ENCODE results near the gene PNLIPRP3. TPM values are rescaled to one million over a fixed set of nuclear protein-coding genes. Genes with fewer than 3 reads are reported as not detected.

Gene PNLIPRP3
- polyA plus RNA-seq, 1 of the 3 experiments (the other 2 are of a cell fraction) = not detected

DNA sequence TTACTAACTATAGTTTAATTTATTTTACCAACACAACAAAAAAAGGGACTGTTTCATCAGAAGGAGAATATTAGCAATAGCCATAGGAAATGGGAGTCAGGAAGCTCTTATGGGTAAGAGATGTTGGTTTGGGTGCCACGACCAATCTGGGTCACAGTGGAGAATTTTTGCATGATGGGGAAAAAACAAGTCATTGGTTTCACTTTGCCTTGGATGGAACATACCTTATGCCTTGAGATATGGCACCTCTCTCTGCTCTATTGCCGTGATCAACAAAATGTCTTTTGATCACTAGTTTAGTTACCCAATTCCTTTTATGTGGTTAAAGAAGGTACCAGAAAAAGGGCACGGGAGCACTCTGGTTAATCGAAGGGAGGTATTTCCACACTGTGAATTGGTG lies 48.2 kb downstream of the PNLIPRP3 start (continued):
- TF ChIP-seq, protein P1, sequence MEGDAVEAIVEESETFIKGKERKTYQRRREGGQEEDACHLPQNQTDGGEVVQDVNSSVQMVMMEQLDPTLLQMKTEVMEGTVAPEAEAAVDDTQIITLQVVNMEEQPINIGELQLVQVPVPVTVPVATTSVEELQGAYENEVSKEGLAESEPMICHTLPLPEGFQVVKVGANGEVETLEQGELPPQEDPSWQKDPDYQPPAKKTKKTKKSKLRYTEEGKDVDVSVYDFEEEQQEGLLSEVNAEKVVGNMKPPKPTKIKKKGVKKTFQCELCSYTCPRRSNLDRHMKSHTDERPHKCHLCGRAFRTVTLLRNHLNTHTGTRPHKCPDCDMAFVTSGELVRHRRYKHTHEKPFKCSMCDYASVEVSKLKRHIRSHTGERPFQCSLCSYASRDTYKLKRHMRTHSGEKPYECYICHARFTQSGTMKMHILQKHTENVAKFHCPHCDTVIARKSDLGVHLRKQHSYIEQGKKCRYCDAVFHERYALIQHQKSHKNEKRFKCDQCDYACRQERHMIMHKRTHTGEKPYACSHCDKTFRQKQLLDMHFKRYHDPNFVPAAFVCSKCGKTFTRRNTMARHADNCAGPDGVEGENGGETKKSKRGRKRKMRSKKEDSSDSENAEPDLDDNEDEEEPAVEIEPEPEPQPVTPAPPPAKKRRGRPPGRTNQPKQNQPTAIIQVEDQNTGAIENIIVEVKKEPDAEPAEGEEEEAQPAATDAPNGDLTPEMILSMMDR (IDR thresholded peaks at IDR 0.05) = no peak
- TF ChIP-seq, protein P2, sequence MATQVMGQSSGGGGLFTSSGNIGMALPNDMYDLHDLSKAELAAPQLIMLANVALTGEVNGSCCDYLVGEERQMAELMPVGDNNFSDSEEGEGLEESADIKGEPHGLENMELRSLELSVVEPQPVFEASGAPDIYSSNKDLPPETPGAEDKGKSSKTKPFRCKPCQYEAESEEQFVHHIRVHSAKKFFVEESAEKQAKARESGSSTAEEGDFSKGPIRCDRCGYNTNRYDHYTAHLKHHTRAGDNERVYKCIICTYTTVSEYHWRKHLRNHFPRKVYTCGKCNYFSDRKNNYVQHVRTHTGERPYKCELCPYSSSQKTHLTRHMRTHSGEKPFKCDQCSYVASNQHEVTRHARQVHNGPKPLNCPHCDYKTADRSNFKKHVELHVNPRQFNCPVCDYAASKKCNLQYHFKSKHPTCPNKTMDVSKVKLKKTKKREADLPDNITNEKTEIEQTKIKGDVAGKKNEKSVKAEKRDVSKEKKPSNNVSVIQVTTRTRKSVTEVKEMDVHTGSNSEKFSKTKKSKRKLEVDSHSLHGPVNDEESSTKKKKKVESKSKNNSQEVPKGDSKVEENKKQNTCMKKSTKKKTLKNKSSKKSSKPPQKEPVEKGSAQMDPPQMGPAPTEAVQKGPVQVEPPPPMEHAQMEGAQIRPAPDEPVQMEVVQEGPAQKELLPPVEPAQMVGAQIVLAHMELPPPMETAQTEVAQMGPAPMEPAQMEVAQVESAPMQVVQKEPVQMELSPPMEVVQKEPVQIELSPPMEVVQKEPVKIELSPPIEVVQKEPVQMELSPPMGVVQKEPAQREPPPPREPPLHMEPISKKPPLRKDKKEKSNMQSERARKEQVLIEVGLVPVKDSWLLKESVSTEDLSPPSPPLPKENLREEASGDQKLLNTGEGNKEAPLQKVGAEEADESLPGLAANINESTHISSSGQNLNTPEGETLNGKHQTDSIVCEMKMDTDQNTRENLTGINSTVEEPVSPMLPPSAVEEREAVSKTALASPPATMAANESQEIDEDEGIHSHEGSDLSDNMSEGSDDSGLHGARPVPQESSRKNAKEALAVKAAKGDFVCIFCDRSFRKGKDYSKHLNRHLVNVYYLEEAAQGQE (IDR thresholded peaks at IDR 0.05; ENCODE audit: low read depth, low read length) = no peak
- TF ChIP-seq EP300 (IDR thresholded peaks at IDR 0.05; ENCODE audit: borderline replicate concordance in 1 of 2, low read depth in 1 of 2, low read length in 1 of 2) = no peak
- no peak for TF ChIP-seq TCF12 (IDR thresholded peaks at IDR 0.05)
- TF ChIP-seq GABPA (IDR thresholded peaks at IDR 0.05; ENCODE audit: low read depth) = no peak

DNA sequence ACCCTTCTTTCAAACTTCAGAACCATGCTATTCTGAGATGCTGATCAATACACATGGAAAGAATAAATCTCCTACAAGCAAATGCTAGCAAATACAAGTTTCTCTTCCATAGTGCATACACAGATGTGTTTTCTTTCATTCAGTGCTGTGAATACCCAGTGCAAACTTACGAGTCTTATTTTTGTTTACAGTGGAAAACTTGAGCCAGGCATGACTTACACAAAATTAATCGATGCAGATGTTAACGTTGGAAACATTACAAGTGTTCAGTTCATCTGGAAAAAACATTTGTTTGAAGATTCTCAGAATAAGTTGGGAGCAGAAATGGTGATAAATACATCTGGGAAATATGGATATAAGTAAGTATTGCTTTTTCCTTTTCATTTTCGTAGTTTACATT lies 48.8 kb downstream of the PNLIPRP3 start:
- Histone ChIP-seq H3K27me3 (ENCODE audit: insufficient read depth) (no peaks in the 10 kb centered on the region), H3K4me3 (ENCODE audit: low read depth in 2 of 2, low read length in 1 of 2) (no peak overlapping the region), H3F3A (replicated peaks; ENCODE audit: insufficient read depth) (no peaks in the 10 kb centered on the region), H3K4me2 (no peak overlapping the region), H3K79me2 (ENCODE audit: insufficient read depth) (no peaks in the 10 kb centered on the region; the same call in 1 of the 2 replicates), H3K4me1 (ENCODE audit: control insufficient read depth in 1 of 2, insufficient read depth in 2 of 2, low read depth in 1 of 2, low read length in 1 of 2) (no peaks in the 10 kb centered on the region), H3K9ac (no peak overlapping the region), H2AFZ (ENCODE audit: low read depth) (no peak overlapping the region), H3K9me3 (no peaks in the 10 kb centered on the region), H4K20me1 (ENCODE audit: insufficient read depth) (no peaks in the 10 kb centered on the region), H3K36me3 (replicated peaks in 1 of 2; ENCODE audit: control insufficient read depth in 1 of 2, insufficient read depth in 2 of 2, low read length in 1 of 2) (no peaks in the 10 kb centered on the region), H3K9me2 (no peaks in the 10 kb centered on the region), H3K27ac (ENCODE audit: low read depth in 2 of 2, low read length in 1 of 2) (no peak overlapping the region)
- WGBS (ENCODE audit: low lambda C conversion rate) = 34% methylated on average over 4 of the region's 4 CpGs
- TF ChIP-seq RAD21 (IDR thresholded peaks at IDR 0.05; ENCODE audit: low read length) (no peak), NRF1 (IDR thresholded peaks at IDR 0.05; ENCODE audit: low read depth, low read length) (no peak), CHD2 (IDR thresholded peaks at IDR 0.05; ENCODE audit: low read length, partially characterized antibody) (no peak)
- TF ChIP-seq, protein P3, sequence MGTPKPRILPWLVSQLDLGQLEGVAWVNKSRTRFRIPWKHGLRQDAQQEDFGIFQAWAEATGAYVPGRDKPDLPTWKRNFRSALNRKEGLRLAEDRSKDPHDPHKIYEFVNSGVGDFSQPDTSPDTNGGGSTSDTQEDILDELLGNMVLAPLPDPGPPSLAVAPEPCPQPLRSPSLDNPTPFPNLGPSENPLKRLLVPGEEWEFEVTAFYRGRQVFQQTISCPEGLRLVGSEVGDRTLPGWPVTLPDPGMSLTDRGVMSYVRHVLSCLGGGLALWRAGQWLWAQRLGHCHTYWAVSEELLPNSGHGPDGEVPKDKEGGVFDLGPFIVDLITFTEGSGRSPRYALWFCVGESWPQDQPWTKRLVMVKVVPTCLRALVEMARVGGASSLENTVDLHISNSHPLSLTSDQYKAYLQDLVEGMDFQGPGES (IDR thresholded peaks at IDR 0.05; ENCODE audit: low read depth, low read length) = no peak
- POLR2A ChIA-PET = no interaction called here
- CTCF ChIA-PET = interaction anchor here (1.6 to 2.0 kb wide), 2 partner anchors 13 to 33 kb away, joined by 5 to 13 read pairs; no protein-coding TSS in a partner anchor
- DNase-seq = no peak
